HG02938 (cell line): ENCODE data around the gene KRTAP5-4.
"Not testable (repeated sequence)": the region's sequence is repeated elsewhere in the genome, so short reads cannot be mapped to it uniquely, and the experiment has no call there.

Experiments used
- ATAC-seq: cut with Tn5 transposase; IDR thresholded peaks from one replicate; pipeline ENCODE4 v1.9.1; 2021; ENCODE audit warnings: mild to moderate bottlenecking, moderate library complexity; ENCODE audit not compliant: unreplicated experiment

KRTAP5-4 gene

DNA sequence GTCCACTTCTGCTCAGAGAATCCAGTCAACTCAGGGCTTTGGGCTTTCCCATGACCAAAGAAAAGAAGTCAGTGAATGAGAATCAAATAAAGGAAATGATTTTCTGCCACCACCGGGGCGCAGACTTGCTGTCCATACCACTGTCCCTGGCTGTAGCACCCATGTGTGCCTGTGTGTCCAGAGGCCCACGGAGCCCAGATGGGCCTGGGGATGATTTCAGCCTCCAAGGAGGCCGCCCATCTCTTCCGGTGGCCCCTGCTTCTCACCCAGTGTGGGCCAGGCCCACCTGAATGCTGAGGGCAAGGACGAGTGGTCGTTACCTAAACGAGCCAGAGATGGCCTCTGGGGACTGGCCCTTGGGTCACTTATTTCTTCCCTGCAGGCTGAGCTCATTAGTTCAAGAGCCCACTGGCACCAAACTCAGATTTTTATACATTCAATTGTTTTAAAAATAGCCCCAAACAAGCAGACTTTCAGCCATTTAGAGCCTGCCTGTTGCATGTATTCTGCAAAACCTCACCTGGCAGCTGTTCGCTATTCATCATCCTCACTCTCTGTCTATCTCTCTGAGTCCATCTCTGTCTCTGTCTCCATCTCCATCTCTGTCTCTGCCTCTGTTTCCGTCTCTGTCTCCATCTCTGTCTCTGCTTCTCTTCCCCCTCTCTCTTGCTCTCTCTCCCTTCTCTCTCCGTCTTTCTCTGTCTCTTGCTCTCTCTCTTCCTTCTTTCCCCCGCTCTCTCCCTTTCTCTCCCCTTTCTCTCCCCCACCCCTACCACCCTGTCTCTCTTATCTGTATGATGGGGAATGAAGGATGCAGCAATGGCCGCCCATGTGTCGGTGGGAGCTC lies 31.8 kb upstream of the KRTAP5-4 start:
- no peak for ATAC-seq

DNA sequence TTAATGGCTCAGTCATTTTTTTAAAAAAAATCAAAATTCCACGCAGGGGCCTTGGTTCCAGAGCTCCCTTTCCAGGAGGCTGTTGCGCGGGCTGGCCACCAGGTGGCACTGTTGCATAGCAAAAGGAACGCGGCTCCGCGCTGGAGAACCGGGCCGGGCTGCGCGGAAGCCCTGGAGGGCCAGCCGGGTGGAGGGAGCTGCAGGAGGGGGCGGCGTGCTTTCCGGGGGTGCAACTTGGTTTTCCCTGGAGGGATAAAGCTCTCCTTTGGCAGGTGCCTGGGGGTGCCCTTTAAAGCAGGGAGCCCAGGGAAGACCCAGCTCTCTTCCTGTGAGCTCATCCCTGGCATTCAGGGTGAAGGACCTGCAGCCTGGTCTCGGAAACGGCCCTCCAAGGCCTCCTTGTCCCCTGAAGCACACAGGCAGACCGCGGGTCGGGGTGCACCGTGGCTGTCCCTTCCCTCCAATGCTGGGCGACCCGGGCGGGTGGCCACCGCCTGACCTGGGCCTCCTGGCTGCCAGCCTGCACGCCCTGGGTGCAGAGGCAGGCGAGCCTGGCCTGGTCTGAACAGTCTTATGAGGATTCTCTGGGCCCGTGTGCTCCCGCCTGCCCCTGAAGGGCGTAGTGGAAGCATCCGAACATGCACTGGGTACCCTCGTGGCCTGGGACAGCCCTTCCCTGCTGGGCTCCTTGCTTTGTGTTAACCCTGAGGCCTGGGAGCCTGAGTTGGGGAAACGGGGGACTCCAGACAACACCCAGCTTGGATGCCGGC lies 31.0 kb upstream of the KRTAP5-4 start:
- ATAC-seq = no peak

DNA sequence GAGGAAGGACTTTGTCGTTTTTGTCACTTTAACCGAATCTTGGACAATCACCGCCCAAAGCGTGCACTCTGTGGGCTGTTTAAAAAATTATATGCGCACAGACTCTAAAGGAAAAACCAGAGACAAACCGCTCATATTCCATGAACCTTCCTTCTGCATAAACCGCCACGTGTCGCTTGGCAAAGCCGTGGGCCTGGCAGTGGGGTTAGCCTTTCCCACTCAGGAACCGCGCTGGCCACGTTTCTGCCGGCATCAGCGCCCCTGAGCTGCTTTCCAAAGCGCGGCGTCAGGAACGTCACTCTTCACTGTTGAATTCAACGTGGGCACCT lies 30.5 kb upstream of the KRTAP5-4 start:
- no peak for ATAC-seq

DNA sequence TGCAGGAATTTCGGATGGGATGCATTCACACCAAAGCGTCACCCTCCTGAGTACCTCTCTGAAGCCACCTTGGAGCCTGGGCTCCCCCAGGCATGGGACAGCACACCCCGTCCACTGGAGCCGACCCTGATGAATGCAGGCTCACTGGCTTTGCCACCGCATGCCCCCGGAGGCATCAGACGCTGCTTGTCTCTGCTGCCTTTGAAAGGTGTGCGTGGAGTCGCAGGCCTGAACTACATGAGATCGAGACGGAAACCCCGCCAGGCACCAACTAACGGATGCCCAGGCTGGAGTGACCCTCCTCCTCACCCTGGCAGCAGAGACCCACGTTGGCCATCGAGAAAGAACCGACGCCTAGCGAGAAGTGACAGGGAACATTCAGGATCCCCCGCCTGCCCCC lies 30.1 kb upstream of the KRTAP5-4 start:
- ATAC-seq = no peak

DNA sequence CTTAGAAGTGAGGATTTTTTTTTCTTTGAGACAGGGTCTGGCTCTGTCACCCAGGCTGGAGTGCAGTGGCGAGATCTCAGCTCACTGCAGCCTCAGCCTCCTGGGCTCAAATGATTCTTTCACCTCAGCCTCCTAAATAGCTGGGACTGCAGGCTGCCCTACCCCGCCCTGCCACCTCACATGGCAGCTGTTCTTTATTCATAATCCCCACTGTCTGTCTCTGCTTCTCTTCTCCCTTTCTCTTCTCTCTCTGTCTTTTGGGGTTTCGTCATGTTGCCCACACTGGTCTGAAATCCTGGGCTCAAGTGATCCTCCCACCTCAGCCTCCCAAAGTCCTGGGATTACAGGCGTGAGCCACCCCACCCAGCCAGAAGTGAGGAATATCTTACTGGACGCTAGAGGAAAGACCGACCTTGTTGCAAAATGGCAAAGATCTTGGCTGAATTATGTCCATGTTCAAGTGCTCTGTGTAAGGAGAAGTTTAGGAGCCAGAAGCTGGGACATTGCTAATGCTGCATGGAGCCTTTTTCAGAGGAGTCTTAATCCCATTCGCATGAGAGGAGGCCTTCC lies 29.6 kb upstream of the KRTAP5-4 start:
- no peak for ATAC-seq

DNA sequence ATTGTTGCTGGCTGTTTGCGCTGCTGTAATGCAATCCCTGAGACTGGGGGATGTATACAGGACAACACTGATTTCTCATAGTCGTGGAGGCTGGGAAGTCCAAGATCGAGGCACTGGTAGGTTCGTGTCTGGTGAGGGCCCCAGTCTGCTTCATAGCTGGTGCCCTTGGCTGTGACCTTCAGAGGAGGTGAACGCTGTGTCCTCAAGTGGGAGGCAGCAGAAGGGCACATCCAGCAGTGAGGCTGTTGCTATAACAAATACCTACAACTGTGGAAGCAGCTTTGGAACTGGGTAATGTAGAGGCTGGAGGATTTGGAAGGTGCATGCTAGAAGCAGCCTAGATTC lies 29.0 kb upstream of the KRTAP5-4 start:
- no peak for ATAC-seq

DNA sequence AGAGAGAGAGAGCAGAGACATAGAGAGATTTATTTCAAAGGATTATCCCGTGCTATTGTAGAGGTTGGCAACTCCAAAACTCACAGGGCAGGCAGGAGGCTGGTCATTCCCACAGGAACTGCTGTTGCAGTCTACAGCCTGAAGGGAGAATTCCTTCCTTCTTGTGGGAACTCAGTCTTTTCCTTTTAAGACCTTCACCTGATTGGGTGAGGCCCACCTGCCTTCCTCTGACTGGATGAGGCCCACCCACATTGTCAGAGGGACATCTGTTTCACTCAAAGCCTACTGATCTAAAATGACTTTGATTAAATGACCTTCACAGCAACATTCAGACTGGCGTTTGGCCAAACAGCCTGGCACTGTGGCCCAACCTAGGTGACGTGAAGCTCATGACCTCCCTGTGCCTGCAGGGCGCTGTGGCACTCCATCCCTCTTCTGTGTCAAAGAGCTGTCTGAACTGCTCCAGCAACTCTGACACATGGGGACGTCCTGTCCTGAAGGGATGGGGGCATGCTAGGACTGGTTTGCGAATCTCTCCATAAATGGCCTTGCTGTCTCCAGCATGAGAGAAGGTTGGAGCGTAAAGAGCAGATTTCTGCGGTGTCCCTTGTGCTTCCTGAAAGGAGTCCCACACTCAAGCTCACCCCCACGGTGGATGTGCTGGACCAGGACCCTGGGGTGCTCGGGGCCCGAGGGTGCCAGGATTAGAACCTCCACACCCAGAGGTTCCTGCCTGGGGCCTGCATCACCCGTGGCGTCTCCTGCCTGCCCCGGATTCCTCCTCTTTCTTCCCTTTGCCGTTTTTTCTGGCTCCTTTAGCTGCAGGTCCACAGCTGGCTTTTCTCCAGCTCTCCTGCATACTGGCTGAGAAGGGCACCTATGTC lies 28.3 kb upstream of the KRTAP5-4 start:
- ATAC-seq = no peak

DNA sequence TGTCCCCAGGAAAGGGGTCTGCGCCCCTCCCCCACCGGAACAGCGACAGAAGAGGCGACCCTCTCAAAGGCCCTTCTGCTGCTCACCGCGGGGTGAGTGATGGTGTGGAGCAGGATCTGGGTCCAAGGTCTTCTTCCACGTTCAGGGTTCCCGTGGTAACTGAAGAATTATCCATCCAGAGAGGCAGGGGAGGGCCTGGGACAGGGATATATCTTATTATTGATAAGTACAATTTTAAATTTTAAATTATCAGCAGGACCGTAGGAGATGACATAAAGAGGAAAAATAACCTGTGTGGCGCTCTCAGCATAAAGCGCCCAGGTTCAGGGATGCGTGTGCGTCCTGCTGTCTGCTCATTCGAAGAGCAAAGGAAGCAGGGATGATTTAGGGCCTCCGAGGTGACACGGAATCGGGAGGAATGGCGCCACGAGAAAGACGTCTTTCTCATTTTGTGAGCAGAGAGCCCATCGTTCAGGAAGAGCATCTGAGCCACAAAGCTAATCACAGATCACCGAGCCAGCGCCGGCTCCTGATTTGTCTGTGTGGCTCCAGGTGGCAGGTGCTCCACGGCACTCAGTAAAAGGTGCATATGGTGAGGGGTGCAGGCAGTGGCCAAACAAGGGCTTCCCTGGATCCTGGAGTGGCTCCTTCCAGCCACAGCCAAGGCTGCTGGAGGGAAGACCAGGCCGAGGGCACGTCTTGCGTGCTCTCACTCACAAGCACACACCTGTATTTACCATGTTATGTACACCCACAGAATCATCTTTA lies 26.9 kb upstream of the KRTAP5-4 start:
- no peak for ATAC-seq

DNA sequence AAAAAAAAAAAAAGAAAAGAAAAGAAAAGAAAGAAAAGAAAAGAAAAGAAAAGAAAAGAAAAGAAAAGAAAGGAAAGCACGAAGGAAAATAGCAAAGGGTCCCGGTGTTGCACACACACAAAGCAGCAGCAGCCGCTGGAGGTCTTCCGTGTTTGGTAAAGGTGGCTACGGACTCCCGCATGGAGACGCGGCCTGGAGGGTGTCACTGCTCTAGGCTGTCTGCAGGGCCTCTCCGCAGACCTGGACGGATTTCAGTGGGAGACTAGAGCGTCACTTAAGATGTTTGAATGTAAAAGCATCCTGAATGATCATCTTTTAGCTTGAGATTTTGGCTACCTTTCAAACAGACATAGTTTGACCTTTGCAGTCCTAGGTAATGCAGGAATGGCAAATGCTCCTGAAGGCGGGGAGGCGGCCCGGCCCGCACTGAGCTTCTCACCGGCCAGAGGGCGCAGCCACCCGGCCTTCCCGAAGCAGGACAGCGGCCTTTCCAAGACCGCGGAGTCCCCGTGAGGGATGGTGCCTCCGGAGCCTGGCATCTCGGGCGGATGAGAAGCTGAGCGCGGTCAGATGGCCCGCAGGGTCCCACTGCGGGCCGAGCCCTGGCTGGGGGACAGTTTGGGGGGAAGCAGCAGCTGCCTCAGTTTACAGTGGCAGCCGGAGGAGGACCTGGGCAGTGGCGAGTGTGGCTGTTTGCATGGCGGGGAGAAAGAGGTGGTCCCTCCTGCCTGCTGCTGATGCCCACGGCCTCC lies 26.1 kb upstream of the KRTAP5-4 start:
- ATAC-seq = no peak

DNA sequence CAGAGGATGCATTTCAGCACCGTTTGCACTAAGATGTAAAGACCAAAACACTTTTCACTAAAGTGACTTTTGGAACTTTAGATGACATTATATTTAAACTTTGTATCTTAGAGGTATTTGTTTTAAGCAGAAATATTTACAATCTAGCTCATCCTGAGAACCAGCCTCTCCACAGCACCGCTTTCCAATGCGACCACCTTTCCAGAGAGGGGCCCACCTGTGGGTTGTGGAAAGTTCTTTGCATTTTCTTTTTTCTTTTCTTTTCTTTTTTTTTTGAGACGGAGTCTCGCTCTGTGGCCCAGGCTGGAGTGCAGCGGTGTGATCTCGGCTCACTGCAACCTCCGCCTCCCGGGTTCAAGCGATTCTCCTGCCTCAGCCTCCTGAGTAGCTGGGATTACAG lies 24.6 kb upstream of the KRTAP5-4 start:
- ATAC-seq = not testable (repeated sequence)

DNA sequence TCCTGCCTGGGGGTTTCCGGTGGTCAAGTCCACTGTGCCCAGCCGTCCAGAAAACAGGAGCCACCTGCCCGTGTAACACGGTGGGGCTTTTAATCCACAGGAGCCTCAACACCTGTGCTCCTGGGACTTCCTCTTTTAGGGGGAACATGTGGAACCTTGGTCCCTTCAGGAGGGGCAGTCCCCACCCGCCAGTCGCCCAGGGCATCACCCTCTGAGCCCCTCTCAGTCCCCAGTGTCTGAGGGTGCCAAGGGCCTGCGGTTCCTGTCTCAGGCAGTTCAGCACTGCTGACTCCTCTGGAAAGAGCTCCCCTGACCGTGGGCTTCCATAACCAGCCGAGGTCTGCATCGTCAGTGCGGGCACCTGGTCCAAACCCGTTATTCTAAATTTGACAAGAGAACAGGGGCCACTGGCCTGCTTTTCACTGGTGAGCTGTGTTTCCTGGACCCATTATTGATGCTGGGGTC lies 23.5 kb upstream of the KRTAP5-4 start:
- no peak for ATAC-seq

DNA sequence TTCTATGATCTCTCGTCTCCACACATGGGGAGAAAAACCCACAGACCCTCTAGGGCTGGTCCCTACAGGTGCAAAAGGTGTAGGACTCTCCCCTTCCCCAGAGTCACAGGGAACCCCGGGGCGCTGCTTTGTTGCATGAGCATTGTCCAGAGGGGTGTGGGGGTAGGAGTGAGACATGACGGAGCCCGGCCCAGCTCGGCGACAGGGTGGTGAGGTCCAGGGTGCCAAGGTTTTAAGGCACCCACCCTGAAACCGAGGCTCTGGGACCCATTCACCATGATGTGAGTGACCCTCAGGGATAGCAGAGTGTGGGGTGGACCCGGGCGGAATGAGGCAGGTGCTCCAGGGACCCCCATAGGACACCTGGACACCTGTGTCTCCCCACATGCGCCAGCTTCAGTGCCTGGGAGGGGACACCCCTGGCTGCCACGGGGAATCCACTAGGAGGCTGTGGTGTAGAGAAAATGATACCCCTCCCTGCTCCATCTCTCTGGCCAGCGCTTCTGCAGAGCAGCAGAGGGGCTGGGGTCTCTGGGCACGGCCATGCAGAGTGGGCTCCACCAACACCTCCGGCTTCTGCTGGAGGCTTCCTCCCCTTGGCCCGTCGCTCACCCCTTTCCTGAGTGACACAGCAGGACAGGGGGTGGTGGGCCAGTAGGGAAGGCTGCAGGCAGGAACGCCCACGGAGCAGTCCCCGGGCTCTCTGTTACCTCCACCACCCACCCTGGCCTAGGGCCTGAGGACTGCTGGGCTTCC lies 22.8 kb upstream of the KRTAP5-4 start:
- no peak for ATAC-seq

DNA sequence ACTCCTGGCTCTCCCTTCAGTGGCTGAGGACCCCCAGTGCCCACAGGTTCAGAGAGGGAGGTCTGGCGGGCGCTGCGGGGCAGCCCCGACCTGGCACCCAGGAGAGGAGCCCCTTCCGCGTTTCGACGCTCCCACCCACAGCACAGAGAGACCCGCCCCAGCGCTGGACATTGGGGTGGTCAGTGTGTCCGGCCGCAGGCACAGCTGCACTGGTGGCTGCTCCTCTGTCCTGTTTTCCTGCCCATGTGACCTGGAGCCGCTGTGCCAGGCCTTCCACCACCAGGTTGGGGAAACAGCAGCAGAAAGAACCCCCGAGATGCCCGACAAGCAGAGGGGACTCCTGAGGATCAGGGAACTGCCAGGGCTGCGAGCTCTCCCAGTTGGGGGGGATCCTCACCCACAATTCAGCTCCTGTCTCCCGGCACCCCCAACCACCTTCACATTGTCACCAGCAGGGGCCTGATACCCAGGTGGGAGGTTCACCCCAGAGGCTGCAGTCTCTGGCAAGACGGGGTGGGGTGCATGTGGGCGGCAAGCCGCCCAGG lies 21.3 kb upstream of the KRTAP5-4 start:
- ATAC-seq = no peak

DNA sequence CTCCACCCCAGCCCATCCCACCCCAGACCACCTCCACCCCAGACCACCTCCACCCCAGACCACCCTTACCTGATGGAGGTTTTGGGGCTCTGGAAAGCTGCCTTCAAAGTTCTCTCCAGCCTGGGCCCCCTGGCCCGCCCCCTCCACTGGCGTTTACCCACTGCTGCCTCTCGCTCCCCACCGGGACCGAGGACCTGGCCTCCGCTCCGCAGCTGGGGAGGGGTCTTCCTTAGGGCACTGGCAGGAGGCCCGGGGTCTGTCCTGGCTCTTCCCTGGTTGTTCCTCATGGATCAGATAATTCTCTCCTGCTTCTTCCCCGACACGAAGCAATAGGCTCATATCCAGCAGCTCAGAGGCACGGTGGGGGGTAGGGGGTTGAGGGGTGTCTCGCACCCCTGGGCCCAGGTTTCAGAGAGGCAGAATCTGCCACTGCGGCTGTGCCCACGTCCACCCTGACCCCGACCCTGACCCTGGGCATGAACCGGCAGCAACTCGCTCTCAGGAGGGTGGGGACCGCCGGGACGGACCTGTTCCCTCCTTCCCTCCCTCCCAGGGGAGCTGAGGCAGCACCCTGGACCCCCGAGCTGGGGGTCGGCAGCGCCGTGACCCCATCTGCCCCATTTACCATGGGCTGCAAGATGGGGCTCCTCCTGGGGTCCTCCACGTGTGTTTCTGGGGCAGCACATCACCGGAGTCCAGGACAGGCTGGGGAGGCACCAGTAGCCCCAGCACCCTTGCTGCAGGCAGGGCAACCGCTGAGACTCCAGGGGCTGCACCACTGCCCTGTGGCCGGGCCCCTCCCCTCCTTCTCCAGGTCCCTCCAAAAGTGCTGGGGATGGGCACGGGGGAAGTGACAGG lies 20.6 kb upstream of the KRTAP5-4 start:
- no peak for ATAC-seq

DNA sequence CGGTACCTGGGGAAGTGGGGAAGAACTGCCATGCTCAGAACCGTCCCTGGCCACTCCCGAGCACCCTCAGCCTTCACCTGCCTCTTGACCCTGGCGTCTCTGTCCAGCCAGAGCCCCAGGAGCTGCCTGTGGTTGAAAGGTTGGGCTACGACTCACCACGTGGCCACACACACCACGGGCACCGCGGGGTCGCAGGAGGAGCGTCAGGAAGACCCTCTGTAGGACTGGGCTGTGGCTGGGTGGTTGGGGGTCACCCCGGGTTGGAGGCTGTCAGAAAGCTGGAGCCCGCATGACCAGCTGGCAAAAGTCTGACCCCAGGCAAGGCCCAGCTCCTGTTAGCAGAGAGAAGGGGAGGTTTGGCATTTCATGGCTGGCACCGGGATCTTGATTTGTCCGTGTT lies 19.2 kb upstream of the KRTAP5-4 start:
- no peak for ATAC-seq

DNA sequence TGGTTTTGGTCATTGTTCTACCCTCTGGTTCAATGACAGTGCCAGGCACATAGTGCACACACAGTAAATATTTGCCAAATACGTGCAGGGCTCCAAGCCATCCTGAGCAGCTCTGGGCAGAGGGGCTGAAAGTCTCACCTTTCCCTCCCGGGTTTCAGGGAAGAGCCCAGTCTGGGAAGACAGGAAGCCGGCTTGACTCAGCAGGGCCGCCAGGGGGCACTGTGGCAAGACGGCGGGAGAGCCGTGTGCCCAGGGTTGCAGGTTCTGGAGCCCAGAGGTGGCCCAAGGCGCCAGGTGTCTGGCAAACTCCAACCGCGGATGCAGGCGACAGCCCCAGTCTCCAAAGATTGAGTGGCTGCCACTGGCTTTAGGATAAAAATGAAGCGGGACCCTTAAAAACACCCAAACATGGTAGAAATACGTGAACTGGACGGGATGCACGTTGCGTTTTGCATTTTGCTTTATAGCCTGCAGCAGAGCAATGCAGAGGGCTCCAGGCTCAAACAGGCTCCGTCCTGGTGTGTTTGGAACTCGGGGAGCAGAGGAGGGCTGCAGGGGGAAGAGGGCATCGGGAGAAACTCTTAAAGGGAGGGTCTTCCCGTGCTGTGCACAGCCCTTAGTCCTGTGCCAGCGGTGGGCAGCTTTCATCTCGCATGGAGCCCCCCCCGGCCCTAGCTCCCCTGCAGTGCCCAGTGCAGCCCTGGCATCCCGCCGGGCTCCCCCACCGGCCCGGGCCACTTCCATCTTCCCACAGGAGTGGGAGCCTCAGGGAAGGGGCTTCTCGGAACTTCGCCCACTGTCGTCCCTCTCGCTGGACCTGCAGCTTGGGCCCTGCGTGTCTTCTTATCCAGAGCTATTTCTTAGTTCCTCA lies 18.4 kb upstream of the KRTAP5-4 start:
- ATAC-seq = no peak

DNA sequence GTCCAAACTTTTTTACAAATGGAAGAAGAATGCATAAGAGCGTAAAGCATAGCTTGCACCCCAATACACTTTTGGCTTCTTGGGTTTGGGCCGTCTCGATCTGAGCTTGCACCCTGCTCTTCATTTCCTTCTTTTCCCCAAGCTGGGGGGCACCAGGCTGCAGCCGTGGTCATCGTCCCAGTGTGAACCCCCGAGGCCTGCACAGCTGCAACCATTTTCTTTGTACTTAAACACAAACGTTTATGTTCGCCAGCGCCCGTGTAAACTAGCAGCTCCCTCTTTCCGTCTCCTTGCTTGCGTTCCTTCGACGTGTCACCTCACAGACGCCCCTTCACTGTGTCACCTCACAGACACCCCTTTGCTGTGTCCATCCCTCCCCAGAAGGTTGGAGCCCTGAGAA lies 17.7 kb upstream of the KRTAP5-4 start:
- ATAC-seq = no peak
